GM21737 (cell line): ENCODE results near the gene MAPK10.
"Not testable (repeated sequence)": the region's sequence is repeated elsewhere in the genome, so short reads cannot be mapped to it uniquely, and the experiment has no call there.

ENCODE experiments used
- ATAC-seq: cut with Tn5 transposase; IDR thresholded peaks from one replicate; pipeline ENCODE4 v1.9.1; 2021; ENCODE audit warnings: mild to moderate bottlenecking, moderate library complexity; ENCODE audit not compliant: unreplicated experiment

MAPK10 gene

DNA sequence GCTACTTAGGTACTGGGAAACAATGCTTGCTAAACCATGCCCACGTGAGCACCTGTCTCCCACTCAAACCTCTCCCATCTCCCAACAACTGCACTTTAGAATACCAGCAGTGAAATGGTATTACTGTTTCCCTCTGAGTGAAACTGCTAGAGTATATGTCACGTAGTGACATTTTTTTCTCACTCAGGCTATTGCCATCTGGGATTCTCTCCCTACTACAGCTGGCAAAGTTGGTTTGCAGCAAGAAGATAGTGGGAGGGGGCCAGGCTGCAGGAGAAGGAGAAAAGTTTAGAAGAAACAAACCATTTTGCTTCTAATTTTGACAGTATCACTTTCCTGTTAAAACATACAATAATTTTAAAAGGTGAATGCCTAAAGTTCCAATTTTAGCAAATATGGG lies 358.3 kb downstream of the MAPK10 start:
- no peak for ATAC-seq

DNA sequence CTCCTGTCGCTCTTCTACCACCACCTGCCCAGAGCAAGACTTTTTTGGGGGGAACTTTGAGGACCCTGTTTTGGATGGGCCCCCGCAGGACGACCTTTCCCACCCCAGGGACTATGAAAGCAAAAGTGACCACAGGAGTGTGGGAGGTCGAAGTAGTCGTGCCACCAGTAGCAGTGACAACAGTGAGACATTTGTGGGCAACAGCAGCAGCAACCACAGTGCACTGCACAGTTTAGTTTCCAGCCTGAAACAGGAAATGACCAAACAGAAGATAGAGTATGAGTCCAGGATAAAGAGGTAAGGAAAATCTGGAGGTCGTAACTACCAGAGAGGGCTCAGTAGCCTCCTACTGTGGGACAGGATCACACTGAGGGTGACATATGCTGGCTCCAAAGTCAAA lies 364.5 kb downstream of the MAPK10 start:
- ATAC-seq, result no peak

- no peak for ATAC-seq
These were observed 365.3 kb downstream of the MAPK10 start for GRCh38 chr4:85994576-85994975.

GRCh38 chr4:85993641-85994040 lies 366.2 kb downstream of the MAPK10 start:
- ATAC-seq, result no peak

DNA sequence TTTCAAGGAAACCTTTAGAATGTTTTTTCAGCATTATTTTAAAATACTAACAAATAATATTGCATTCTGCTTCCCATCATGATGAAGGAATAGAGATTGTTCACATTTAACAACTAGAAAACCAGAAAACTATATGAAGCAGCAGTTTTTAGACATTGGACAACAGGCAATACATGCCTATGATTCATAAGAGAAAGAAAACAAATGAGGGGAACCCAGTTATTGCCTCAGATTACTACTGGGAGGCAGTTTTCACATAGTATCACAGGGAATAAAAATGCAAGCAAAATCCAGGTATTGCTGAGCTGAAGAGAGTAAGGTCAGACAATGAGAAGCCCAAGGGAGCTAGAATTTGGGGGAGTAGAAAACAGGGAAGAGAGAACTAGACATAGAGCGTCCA lies 373.6 kb downstream of the MAPK10 start:
- ATAC-seq, result no peak

- ATAC-seq, result peak; percentile 86
These were observed 380.6 kb downstream of the MAPK10 start for GRCh38 chr4:85979276-85979675.

DNA sequence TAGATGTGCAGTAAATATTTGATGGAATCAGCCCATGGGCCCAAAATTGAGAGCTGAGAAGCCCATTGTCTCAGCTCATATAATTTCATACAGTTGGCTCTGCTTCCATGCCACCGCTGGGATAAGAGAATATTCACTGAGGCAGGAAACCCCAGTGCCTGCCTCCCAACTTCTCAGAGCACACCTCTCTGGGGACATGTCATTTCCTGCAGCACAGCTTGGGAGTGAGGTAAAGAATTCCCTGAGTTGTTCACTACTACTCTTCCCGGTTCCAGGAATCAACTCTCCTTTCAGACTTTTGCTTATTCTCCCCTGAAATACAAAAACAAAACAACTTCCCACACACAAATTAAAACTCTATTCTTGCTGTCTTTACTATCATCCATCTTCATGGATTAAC lies 389.3 kb downstream of the MAPK10 start:
- no peak for ATAC-seq

DNA sequence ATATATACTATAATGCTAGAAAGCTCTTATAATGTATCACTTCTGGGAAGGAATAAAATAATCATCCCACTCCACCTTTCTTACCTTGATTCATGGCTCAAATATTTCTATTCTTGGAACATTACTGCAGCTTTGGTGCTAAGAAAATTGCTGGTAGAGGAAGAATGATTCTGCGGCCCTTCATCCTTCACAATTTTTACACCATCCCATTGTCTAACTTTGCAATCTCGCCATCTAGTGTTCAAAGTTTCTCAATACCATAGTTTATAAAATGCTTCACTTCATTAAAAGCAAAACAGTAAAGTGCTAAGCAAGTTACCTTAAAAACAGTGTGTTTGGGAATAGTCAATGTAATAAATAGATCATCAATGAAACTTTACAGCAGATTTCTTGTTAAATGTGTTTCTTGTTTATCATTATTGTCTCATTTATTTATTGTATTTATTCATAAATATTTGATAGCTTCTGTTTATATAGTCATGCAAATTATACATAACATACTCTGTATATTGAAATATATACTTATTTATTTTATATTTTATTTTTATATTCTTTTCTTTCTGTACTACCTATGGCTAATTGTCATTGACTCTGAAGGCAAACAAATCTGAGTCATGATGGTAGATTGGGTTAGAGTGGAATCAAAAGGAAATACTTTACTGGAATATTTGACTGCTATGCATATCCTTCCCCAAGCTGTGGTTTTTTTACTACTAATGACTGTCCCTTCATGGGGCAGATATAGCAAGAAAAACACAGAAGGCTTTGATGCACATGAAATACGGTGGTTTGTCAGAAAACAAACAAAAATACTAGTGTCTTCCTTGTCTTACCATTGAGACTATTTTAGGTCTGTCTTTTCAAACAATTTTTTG lies 390.7 kb downstream of the MAPK10 start:
- no peak for ATAC-seq

DNA sequence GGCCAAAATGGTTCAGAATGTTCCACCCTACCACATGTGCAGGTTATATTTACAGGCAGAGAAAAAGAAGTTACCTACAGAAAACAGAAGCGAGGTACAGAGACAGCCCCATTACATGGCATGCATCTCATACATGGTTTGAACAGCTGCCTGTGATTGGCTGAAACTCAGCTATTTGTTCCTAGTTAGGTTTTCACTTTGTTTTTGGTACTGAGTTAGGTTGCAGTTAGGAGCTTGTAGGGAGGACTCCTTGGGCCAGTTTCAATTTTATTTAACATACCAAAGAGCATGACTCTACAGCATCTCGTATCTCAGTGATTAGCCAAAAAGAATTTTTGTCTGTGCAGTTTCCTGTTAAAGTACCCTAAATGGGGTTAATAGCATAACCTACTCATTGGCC lies 392.0 kb downstream of the MAPK10 start:
- no peak for ATAC-seq

- ATAC-seq, result no peak
These were observed 393.5 kb downstream of the MAPK10 start for GRCh38 chr4:85966373-85966772.

GRCh38 chr4:85965529-85965928 lies 394.3 kb downstream of the MAPK10 start:
- ATAC-seq, result no peak

GRCh38 chr4:85965017-85965416 lies 394.8 kb downstream of the MAPK10 start:
- ATAC-seq, result not testable (repeated sequence)

DNA sequence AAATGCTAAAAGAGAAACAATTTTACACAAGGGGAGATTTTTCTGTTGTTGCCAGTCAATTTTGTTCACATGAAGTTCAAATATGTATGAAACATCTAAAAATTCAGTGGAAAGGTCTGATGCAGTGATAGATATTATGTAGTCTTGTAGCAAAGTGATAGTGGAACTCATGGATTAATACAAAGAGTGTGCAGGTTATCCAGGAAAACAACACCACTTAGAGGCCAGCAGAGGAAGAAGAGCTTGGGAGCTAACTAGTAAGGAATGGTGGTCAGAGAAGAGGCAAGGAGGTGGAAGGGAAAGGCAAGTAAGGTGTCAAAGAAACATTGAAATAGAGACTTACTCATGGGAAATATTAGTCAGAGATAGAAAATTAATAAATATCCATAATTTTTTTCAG lies 395.6 kb downstream of the MAPK10 start:
- ATAC-seq, result no peak

- no peak for ATAC-seq
These were observed 396.6 kb downstream of the MAPK10 start for GRCh38 chr4:85963231-85963630.

DNA sequence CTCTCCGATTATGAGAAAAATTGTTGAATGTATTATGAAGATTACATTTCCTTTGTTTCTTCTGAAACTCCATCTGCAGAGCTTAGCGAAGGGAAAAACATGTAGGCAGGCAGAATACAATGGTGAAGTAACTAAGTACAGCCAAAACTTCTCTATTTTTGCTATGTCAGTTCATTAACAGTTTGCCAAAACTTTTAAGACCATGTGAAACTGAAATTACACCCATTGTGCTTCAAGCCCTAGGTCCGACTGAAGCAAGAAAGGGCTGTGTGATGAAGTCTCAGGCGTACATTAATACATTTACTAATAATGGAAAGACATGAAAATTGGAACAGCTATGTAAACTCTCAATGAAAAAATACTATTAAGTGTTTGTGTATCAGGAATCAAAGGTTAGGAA lies 398.0 kb downstream of the MAPK10 start:
- ATAC-seq, result no peak

DNA sequence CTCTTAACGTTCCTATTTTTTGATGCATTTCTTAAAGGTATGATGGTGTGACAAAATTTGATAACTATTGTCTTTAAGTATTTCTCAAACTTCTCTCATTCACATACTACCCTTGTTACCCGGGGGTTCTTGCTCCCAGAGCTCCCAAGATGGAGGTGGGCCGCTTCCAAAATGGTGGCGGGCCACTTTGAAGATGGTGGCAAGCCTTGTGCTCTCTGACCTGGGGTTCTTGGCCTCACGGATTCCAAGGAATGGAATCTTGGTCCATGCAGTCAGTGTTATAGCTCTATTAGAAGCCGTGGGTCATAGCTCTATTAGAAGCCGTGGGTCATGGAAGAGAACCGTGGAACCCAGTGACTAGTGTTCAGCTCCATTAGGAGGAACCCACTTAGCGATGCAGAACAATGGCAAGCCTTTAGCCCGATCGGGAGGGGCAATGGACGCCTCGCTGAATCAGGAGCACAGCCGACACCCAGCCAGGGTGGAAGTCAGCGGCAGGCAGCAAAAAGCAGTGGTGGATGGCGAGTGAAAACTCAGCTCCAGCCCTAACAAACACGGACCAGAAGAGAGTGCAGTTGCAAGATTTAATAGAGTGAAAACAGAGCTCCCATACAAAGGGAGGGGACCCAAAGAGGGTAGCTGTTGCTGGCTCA lies 403.4 kb downstream of the MAPK10 start:
- no peak for ATAC-seq

DNA sequence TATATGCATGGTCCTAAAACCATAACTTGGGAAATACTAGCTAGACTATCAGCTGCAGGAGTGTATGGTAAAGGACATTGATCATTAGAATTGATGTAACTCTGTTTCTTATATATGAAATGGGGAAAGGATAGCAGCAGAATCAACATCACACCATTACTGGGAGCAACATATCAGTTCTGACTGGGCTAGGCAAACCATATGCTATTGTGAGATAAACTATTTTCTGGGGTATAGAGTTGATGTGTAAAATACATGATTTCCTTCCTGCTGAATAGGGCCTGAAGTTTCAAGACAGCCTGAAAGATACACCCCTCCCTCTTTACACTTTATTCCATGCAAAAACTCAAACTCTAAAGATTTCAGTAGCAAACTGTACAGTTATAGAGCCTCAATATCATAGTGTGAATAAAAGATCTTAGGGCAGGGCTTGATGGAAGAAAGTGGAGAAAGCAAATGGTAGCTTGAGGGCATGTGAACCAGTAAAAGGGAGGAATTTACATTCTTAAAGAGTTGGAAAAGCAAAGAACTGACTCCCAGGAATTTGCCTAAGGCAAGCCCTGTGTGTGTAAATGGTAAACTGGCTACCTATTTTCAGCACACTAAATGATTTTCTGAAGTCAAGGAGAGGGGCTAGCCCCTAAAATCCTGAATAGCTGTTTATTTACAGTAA lies 404.1 kb downstream of the MAPK10 start:
- no peak for ATAC-seq

GRCh38 chr4:85953651-85954018 lies 406.2 kb downstream of the MAPK10 start:
- no peak for ATAC-seq

DNA sequence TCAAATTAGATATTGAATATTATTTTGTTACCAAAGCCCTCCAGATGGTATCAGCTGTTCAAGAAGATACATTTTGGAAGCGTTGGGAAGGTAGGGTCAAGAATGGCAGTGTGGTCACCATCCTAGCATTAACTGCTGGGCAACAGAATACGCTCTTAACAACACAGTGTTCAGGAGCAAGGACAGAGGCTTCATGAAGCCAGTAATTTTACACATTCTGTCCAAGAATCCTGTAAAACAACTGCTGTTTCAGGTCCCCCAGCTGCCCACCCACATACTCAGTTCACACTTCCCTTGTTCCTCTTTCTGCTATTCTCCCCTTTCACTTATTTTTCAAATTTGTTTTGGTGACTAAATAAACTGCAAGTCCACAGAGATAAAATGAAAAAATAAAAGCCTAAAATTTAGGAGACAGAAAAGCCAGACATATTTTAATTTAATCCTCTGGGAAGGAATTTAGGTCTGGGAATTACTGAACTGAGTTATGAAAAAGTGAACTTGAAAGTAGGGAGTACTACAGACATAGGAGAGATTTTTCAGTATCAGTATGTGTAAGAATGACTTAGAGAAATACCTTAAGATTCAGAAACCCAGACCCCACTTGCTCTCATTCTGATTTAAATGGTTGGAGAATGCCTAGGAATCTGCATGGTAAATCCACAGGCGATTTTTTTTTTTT lies 406.7 kb downstream of the MAPK10 start:
- no peak for ATAC-seq

- no peak for ATAC-seq
These were observed 407.3 kb downstream of the MAPK10 start for GRCh38 chr4:85952528-85952927.

DNA sequence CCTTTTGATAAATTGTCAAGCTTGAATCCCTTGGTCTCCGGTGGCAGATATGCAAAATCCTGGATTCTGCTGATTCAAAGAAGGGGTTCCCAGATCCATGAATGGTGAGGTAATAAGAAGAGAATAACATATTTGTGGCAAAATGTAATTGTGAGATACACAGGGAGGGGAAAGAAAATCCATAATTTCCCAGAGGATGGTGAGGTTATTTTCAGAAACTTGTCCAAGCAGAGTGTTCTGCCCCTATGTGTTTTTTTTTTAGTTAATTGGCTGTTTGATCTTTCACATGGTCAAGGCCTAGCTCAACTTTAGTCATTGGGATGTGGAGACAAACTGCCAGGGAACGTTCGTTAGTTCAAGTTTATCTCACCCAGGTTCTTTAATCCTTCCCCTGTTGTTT lies 408.8 kb downstream of the MAPK10 start:
- ATAC-seq, result no peak
